WI38 (cell line): Measurements from ENCODE around the gene WBP2NL.
"Not testable (repeated sequence)": the region's sequence is repeated elsewhere in the genome, so short reads cannot be mapped to it uniquely, and the experiment has no call there.

Experiments used
- H3K4me3 ChIP-seq: 2 replicates; pipeline ENCODE4 v1.5.1; 2011; ENCODE audit warnings: low read depth, mild to moderate bottlenecking, control low read depth, low read length
- CTCF ChIP-seq: IDR thresholded peaks from 2 replicates; pipeline ENCODE4 v1.5.1; 2012; ENCODE audit warnings: low read depth, mild to moderate bottlenecking, control low read depth, low read length

WBP2NL gene, protein sequence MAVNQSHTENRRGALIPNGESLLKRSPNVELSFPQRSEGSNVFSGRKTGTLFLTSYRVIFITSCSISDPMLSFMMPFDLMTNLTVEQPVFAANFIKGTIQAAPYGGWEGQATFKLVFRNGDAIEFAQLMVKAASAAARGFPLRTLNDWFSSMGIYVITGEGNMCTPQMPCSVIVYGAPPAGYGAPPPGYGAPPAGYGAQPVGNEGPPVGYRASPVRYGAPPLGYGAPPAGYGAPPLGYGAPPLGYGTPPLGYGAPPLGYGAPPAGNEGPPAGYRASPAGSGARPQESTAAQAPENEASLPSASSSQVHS

GRCh38 chr22:41998361-41999261 is at the start of gene WBP2NL:
Gene WBP2NL (plus strand): TSS chr22:41998788. CDS start chr22:41998819, 31 bp downstream.
- H3K4me3 ChIP-seq = 0 out of 2 replicates have a peak within 1 kb of the TSS, but pooled peaks have one; percentile 17
- no peak for TF ChIP-seq CTCF

- H3K4me3 ChIP-seq = not testable (repeated sequence)
These were observed 49.7 kb upstream of the WBP2NL start for GRCh38 chr22:41948928-41949296.

DNA sequence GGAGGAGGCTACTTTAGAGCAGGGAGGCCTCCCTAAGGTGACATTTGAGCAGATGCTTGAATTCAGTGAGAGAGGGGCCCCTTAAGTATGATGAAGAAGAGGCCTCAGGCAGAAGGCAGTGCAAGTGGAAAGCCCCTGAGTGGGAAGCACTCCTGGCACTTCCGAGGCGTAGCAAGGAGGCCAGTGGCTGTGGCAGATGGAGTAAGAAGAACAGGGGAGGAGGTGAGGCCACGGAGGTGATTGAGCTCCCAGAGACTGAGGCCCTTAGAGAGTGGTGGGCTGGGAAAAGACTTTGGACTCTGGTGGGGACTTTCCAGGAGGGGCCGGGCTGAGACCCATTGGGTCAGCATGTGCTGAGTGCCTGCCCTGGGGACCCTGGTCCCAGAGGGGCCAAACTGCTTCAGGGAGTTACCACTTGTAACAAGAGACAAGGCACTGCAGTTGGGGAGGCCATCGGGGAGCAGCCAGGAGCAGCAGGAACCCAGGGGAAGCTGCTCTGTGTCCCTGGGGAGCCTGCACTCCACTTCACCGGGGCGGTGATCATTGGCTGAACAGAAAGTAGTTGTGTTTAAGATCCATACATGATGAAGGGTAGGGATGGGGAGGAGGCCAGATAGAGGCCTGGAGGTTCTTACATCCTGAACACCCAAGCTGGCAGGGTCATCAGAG is 49.2 kb upstream of the WBP2NL start:
- no peak for TF ChIP-seq CTCF
- no peak overlapping the region for H3K4me3 ChIP-seq

DNA sequence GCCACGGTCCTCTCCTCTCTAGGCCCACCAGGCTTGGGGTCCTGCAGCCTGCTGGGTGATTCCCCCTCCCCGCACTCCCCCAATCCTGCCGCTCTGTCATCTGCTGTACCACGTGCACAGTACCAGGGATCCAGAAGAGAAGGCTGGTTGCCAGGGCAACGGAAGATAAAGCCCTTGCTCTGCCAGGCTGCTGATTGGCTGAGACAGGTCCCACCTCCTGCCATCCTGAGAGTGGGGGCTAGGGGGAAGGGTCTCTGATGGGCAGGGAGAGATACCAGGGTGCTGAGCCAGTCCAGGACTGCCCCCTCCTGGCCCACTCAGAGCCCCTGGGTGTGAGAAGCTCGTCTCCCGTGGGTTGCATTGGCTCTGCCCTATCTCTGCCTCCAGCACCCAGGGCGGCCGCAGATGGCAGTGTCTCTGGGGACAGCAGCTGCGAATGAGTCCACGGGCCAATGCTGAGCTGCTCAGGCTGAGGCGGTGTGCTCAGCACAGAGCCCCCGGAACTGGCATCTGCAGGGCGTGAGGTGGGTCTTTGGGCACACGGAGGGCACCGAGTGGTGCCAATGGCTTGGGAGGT is 46.6 kb upstream of the WBP2NL start, which contains the start of gene SMIM45:
SMIM45 (plus strand) TSS at position 253 of the 577 bp plus-strand sequence.
- TF ChIP-seq CTCF = no peak
- H3K4me3 ChIP-seq = no peak within 1 kb of the TSS

DNA sequence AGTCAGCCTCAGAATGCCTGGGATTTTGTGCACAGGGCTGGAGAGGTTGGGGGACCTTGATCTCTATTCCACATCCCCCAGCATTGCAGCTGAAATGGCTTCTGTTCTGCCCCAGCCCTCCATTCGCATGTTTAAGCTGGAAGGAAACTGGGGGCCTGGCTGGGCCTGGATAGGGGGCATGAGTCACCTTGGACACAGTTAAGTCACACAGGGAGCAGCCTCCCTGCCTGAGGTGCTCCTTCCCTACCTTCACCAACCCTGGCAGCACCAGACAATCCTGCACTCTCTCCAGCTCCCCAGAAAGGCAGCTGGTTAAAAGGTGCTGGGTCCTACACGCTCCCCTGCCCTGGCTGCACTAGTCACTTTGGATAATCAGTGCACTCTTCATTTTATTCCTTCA is 45.9 kb upstream of the WBP2NL start:
- no peak for TF ChIP-seq CTCF
- H3K4me3 ChIP-seq = no peak overlapping the region

DNA sequence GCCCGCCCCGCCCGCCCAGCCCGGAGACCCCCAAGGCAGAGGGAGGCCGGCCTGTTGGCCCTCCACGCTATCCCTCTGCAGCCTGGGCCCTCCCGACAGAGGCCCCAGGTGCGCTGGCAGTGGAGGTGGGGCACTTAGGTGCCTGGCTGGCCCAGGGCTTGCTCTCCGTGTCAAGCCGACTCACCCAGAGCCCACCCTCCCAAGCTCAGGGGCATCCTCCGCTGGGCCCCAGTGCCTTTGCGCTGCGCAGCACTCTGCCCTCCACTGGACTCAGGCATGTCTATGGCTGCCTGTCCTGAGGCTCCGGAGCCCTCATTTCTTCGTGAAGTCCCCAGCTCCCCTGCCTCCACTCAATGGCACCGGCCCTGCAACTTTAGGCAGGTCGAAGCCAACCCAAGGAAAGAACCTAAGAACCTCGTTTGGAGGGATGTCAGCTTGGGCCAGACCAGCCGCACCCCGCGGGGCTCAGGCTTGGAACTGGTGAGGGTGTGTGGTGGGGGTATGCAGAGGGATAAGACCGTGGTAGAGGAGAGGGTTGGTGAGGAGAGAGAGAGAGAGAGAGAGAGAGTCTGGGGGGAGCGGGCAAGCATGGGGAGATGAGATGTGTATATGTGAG is 40.5 kb upstream of the WBP2NL start:
- H3K4me3 ChIP-seq = no peak overlapping the region
- TF ChIP-seq CTCF = no peak
